Epithelial cell of alveolus of lung (primary cell): Measurements from ENCODE around the gene DPPA2. TPM values are rescaled to one million over a fixed set of nuclear protein-coding genes. Genes with fewer than 3 reads are reported as not detected.

ENCODE experiments used
- total RNA-seq: library from RNA; depleted of rRNA; stranded (reverse); fragments of >200 nt; gene quantifications from 2 replicates; pipeline ENCODE4 v1.2.1, GENCODE V29; 2015

The DPPA2 gene, protein sequence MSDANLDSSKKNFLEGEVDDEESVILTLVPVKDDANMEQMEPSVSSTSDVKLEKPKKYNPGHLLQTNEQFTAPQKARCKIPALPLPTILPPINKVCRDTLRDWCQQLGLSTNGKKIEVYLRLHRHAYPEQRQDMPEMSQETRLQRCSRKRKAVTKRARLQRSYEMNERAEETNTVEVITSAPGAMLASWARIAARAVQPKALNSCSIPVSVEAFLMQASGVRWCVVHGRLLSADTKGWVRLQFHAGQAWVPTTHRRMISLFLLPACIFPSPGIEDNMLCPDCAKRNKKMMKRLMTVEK
- not detected in 2 replicates for total RNA-seq

DNA sequence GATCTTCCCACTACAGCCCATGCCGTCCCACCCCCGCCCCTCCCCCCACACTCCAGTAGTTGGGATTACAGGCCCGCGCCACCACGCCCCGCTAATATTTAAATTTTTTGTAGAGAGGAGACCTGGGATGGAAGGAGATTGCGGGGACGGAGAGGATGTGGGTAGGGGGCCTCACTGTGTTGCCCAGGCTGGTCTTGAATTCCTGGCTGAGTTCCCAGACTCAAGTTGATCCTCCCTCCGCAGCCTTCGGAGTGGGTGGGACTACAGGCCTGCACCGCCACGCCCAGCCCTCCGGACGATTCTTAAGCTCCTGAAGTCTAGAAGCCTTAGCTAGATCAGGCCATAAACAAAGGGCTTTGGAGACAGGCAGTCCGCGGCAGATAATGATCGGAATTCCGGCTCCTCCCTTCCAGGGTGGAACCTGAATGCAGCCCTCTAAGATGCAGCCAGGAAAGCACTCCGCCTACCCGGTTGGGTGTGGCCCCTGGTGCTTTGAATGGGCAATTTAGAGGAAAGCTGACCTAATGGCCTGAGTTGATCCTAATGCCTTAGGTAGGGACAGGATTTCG lies at the start of gene DPPA2:
TSS of gene DPPA2 (minus strand) at position 356 of the 569 bp plus-strand sequence. CDS start 1,975 bp downstream, outside the sequence.

GRCh38 chr3:109337393-109337792 lies 21.1 kb upstream of the DPPA2 start, which contains the start of gene DPPA4:
DPPA4 (minus strand) TSS chr3:109337546; CDS start chr3:109337517, 29 bp downstream.

Other genes starting within 250 kb of the DPPA2 start
- not detected in 2 replicates for gene MORC1, start 198.4 kb downstream of the DPPA2 start, total RNA-seq
- gene C3orf85, start 179.8 kb downstream of the DPPA2 start, total RNA-seq = not detected in 2 replicates
- 0.39 TPM in 1 of 2 replicates, not detected in the other for gene DPPA4, start 21.0 kb upstream of the DPPA2 start, total RNA-seq